ENCODE measurements around the gene CDK5RAP2.
"Not testable (repeated sequence)": the region's sequence is repeated elsewhere in the genome, so short reads cannot be mapped to it uniquely, and the experiment has no call there.

Gene CDK5RAP2

GRCh38 chr9:120587328-120587727, 7.4 kb upstream of the CDK5RAP2 start:
- DNase-seq (ENCODE audit: low spot score), result no peak

- DNase-seq (ENCODE audit: low spot score), result peak; percentile 86
Measured at GRCh38 chr9:120583958-120584369, 4.0 kb upstream of the CDK5RAP2 start.

- DNase-seq (ENCODE audit: low spot score), result peak; percentile 46
Measured at GRCh38 chr9:120579139-120580050, 572 bp downstream of the CDK5RAP2 start.

GRCh38 chr9:120574473-120574872, 5.5 kb downstream of the CDK5RAP2 start:
- peak; percentile 42 for DNase-seq (ENCODE audit: low spot score)

GRCh38 chr9:120572472-120572871, 7.5 kb downstream of the CDK5RAP2 start:
- DNase-seq (ENCODE audit: low spot score), result no peak

DNA sequence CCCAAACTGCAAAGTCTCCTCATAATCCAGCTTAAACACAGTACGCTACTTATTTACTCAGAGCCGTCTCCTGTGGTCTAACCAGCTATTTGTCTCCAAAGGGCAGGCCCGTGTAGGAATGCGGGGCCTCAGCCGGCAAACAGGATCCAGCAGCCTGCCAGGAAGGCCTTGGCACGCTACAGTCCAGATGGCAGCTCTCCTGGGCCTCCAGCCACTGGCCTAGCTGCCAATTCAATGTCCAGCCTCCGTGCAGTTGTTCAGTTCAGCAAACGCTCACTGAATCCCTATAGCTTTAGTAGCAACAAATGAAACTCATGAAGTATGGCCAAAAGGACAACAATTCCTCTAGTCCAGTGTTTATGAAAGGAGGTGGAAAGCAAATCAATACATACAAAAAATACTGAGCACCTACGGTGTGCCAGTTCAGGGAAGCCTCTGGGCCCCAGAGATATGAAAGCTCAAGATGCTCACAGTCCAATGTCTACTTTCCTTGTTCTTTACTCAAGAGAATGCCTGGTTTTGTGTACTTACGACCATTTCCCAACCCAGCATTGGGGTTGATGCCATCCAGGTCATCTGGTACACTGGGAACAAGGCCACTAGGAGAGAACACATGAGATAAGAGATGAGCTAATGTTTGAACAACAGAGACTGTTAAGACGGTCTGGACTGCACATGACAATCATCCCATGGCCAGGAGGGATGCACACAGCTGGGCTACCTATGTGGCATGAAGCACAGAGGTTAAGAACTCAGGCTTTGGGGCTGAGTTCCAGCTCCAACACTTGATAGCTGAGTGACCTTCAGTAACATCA, 8.3 kb downstream of the CDK5RAP2 start:
- no peak for DNase-seq (ENCODE audit: low spot score)

- DNase-seq (ENCODE audit: low spot score), result no peak
Measured at GRCh38 chr9:120570296-120570695, 9.7 kb downstream of the CDK5RAP2 start.

- no peak for DNase-seq (ENCODE audit: low spot score)
Measured at GRCh38 chr9:120569556-120569955, 10.4 kb downstream of the CDK5RAP2 start.

DNA sequence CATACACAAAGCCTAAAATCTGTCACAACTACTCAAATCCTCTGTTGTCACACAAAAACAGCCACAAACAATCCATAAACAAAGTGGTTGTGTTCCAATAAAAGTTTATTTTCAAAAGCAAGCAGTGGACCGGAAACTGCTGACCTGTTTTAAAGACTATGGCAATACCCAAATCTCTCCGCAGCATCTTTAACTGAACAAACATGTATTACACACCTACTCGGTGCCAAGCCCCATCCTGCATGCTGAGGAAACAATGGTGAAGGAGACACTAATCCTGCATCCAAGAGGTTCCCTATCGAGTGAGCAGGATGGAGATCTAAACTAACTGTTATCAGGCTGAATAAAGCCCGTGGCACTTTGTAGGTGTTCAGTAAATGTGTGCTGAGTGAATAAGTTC, 11.2 kb downstream of the CDK5RAP2 start:
- no peak for DNase-seq (ENCODE audit: low spot score)

GRCh38 chr9:120567874-120568273, 12.1 kb downstream of the CDK5RAP2 start:
- DNase-seq (ENCODE audit: low spot score), result no peak

DNA sequence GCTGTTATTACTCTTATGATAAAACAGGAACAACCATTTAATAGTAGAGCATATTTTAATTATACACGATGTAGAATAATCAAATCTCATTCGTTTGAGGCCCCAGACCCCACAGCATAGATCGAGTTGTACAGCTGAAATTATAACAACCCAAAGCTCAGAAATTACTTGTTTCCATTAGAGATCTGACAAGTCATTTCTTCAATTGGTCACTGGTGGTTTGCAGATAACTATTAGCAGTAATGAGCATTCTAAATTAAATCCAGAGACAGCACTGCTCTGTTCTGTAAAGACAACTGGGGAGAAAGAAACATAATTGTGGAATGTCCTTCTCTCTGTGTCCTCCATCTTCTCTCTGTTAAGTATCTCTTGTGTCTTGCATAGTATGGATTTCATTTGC, 12.9 kb downstream of the CDK5RAP2 start:
- DNase-seq (ENCODE audit: low spot score), result no peak

- no peak for DNase-seq (ENCODE audit: low spot score)
Measured at GRCh38 chr9:120564589-120564988, 15.4 kb downstream of the CDK5RAP2 start.

GRCh38 chr9:120562861-120563443, 17.0 kb downstream of the CDK5RAP2 start:
- no peak for DNase-seq (ENCODE audit: low spot score)

- DNase-seq (ENCODE audit: low spot score), result no peak
Measured at GRCh38 chr9:120561709-120562108, 18.3 kb downstream of the CDK5RAP2 start.

GRCh38 chr9:120559546-120559945, 20.4 kb downstream of the CDK5RAP2 start:
- DNase-seq (ENCODE audit: low spot score), result no peak

DNA sequence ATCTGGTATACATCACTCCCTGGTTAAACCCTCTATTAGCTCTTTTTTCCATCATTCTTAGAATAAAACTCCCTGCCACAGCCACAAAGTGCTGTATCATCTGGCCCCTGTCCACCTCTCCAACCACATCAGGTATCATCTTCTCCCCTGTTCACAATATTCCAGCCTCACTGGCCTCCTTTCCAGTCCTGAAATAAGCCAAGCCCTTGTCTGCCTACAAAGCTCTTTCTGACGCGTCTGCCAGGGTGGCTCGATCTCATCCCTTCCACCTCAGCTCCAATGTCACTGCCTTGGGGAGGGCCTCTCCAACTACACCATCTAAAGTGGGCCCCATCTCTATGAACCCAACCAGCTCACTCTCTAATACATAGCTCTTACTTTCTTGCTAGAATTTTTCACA, 21.5 kb downstream of the CDK5RAP2 start:
- no peak for DNase-seq (ENCODE audit: low spot score)

- DNase-seq (ENCODE audit: low spot score), result no peak
Measured at GRCh38 chr9:120557205-120557604, 22.8 kb downstream of the CDK5RAP2 start.

- no peak for DNase-seq (ENCODE audit: low spot score)
Measured at GRCh38 chr9:120556775-120557174, 23.2 kb downstream of the CDK5RAP2 start.

DNA sequence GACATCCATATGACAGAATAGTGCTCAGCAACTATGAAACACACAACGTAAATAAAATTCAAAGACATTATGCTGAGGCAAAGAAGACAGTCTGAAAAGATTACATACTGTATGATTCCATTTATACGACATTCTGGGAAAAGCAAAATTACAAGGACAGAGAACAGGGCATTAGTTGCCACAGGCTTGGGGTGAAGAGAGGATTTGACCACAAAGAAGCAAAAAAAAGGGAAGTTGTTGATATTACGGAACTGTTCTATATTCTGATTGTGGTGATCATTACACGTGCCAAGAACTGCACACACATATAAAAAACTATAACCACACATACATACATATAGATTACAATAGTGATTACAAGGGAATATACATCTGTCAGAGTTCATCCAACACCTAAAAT, 24.1 kb downstream of the CDK5RAP2 start:
- no peak for DNase-seq (ENCODE audit: low spot score)

- not testable (repeated sequence) for DNase-seq (ENCODE audit: low spot score)
Measured at GRCh38 chr9:120552210-120552704, 27.7 kb downstream of the CDK5RAP2 start.

- no peak for DNase-seq (ENCODE audit: low spot score)
Measured at GRCh38 chr9:120545701-120546550, 34.0 kb downstream of the CDK5RAP2 start.
